Fibroblast of skin of abdomen (primary cell): ENCODE data around the gene HTR6. TPM values are rescaled to one million over a fixed set of nuclear protein-coding genes. Genes with fewer than 3 reads are reported as not detected.
"Not testable (repeated sequence)": the region's sequence is repeated elsewhere in the genome, so short reads cannot be mapped to it uniquely, and the experiment has no call there.

Source experiments
- DNase-seq: peaks from one replicate; pipeline ENCODE4 v3.0.0-alpha.2; 2013
- polyA plus RNA-seq, 2 experiments: library from polyadenylated mRNA; unstranded; fragments of 120-200 nt; gene quantifications; one replicate each; pipeline ENCODE4 v1.2.1, GENCODE V29; 2013; ENCODE audit not compliant: insufficient read length in 2 of 2

The HTR6 gene
- not detected for polyA plus RNA-seq (2013, experiment 1 of 2; ENCODE audit: insufficient read length)
- polyA plus RNA-seq (2013, experiment 2 of 2; ENCODE audit: insufficient read length): not detected

DNA sequence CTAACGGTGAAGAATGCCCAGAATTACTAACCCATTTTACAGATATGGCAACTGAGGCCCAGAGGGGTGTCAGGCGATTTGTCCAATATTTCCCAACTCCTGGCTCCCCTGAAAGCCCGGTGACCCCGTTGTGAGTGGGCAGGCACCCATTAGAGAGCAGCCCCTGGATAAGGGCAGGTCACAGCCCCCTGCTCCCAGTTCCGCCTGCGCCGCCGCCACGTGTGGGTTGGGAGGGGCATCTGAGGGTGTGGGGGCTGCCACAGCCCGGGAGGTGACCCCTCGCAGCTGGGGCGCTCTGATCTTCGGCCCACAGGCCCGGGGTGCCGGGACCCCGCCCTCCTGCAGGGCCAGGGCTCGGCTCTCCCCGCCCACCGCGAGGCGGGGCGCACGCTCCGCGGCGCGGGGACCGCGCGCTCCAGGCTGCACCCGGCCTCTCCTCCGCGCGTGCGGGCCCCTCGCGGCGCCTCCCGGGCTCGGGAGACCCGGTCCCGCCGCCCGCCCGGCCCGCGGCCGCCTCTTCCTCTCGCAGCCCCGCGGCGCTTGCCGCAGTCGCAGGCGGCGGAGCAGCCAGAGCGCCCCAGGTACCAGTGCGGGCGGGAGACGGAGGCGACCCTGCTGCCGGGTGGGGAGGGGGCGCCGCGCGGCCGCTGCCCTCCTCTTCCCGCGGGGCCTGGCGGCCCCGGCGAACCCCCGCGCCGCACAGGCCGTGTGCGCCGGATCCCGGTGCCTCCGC is at the start of gene HTR6:
HTR6 (plus strand) TSS at position 423 of the 733 bp plus-strand sequence. CDS start 879 bp downstream, outside the sequence.
- no peak for DNase-seq

DNA sequence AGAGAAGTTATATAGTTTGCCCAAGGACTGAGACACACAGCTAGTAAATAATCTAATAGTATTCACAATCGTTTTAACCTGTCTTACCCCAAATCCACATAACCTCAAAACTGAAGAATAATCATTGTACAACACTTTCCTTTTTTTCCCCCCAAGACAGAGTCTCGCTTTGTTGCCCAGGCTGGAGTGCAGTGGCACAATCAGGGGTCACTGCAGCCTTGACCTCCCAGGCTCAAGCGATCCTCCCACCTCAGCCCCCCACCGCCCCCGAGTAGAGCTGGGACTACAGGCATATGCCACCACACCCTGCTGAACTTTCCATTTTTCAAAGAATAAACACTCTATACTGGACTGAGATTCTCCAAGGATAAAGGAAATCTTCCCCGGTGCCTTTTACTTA is 49.2 kb upstream of the HTR6 start:
- no peak for DNase-seq

DNA sequence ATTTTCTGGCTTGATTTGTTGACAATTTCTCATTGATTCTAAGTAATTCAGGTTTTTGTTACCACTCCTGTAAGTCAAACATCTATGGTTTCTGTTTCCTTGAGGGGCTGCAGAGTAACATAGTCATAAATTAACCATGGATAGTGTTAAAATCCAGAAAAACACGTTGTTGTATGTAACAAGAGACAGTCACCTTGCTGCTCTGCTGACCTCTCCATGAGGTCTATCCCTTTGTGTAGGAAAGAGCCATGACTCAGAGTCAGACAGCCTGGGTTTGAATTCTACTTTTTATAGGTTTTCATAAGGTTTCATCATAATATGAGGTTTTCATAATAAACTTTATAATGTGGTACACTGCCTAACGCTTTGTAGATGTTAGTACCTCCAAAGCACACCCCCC is 48.2 kb upstream of the HTR6 start:
- DNase-seq: peak; percentile 79

DNA sequence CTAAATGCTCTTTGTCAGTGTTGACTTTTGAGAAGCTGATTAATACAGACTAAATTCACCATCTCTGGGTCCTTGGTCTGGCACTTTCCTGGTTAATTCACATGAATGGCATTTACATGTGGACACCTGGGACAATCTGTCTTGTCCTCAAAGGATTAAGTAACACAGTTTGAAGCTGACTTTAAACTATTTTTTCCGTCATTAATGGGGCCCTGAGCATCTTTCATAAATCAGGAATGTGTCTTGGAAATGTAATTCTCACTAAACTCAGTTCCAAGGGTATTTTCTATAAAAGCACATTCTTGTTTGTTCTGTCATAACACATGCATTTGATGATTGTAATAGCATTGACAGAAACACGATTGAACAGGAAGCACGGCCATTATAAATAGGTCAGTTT is 47.3 kb upstream of the HTR6 start:
- DNase-seq: peak; percentile 69

DNA sequence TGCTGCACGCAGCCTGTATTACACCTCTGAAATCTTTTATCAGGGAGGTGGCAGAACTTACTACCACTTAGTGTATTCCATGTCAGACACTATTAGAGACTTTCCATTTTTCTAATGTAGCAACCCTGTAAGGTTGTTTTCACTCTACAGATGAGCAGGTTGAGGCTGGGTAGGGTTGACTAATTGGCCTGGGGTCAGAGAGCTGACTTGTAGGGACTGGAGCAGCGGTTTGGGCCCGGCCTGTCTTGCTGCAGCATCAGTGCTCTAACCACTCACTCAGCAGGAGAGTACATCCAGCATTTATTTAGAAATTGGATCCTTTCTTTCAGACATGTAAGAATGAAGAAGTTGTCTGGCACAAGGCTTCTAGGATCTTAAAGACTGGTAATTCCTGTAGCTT is 46.2 kb upstream of the HTR6 start:
- DNase-seq: no peak

DNA sequence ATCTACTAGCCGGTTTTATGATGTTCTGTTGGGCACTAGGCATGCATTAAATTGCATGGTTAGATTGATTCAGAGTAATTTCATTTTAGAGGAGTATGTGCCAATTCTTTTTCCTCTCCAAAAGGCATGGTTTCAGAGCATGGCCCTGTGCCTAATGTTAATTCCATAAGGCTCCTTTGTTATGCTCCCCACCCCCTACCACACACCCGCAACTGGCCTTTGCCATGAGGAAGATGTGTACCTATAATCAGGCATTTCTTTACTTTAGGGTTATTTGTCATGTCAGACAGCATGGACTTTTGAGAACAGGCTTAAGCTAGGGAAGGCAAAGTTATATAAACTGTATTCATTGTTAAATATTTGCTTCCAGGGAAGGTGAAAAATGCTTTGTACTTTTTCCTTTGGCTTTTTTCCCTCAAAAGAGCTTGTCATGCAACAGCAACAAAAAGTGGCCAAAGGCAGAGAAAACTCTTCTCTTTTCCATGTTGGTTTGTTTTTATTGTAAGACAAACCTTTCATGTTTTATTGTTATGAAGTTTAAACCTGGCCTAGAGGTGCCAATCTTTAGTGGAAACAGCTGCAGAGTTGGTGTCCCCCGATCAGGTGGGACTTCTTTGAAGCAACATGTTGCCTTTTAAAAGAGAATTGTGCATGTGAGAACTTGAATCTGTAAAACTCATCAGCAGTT is 44.8 kb upstream of the HTR6 start:
- DNase-seq: no peak

DNA sequence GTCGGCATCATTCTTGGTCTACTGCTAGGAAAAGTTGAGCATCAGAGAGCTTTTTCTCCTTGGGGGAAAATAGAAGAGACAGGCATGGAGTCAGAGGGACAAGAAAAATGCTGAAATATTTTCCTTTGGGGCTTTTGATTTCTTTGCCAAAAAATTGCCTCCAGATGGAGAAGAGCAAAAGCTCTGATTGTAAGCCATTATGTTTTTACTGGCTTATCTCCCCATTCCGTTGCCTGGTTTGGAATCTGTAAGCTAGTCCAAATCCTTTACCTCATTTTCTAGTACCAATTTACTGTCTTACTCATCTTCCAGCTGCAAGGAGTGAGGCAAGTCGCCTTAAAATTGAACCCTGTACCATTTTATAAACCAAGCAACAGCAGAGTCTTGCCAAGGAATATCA is 43.9 kb upstream of the HTR6 start:
- peak; percentile 45 for DNase-seq

DNA sequence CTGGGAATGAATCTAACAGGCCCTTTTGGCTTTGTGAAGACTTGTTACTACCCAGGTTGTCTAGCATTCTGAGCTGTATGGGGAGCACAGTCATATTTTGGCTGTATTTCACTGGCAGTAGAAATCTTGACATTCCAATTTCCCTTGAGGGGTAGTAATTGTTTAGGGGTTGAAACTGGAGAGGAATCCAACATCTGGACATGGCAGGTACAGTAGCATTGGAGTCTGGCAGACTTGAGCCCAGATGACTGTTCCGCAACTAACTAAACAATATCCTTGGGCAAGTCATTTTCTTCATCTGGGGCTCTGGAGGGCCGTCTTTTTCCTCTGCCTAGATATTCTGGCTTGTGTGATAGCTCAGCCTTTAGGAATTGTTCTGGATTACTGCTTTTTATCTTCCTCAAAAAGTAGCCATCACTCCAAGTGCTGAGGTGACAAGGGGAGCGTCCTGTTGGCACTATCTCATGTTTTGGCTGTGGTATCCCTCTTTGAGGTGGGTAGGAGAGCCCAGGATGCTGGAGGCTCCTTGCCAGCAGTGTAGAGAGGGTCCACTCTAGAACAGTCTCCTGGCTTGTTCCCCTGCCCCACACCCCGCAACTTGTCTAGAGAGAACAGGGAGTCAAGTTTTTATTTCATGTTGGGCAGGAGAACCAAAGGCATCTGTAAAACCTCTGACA is 43.3 kb upstream of the HTR6 start:
- no peak for DNase-seq

DNA sequence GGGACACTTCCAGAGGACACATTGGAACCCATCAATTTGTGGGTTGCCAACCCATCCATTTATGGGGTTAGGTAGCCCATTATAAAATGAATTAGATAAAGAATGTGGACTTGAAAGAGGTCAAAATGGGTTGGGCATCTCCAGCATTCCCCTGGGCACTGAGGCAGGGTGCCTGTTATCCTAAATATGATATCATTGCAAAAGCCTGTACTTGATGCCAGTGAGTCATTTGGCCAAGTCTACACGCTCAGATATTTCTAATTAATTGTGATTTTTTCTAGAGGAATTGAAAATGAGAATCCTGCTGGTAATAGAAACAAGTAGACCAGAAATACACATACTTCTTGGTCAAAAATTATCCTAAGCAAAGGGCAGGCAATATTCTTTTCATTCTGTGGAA is 42.5 kb upstream of the HTR6 start:
- DNase-seq: peak; percentile 31

DNA sequence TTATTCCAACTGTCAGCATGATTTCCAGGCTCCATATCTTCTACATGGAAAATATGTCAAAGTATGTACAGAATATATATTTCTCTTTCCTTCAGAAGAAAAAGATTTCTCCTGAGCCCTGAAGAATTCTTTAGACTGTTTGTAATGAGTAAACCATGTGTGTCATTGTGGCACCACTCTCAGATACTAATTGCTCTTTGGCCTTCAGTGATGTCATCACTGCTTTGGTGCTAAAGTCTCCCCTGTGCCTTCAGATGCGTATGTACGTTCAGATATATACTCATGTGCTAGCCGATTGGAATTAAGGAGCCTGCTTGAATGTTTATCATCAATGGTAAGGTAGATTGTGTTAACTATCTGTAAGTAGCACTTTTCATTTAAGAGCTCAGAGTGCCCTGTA is 41.2 kb upstream of the HTR6 start:
- no peak for DNase-seq

DNA sequence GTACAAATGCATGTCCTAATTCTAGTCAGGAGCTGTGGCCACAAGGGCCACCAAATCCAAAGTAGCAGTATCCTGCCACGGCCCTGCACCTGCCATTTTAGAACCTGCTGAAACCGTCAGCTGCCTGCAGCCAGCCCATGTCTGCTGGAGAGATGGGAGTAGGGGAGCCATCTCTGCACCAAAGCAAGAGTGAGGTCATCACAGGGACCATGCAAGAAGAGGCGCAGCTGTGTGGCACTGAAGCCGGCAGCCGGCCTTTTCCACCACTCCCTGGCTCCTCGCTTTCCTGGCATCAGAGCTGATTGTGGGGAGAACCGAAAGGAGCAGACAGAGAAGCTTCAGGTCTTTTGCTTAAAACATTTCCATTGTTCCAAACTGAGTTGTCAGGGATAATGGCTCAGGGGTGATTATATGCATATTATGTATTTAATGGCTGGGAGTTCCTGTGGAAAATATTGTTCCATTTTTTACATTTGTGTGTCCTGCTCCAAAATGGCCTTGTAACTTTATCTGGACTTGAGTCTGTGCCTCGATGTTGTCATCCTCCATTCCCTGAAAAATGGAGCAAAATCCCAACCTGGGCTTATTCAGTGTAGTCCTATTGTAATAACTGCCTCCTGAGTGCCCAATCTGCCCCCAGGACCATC is 39.3 kb upstream of the HTR6 start:
- no peak for DNase-seq

DNA sequence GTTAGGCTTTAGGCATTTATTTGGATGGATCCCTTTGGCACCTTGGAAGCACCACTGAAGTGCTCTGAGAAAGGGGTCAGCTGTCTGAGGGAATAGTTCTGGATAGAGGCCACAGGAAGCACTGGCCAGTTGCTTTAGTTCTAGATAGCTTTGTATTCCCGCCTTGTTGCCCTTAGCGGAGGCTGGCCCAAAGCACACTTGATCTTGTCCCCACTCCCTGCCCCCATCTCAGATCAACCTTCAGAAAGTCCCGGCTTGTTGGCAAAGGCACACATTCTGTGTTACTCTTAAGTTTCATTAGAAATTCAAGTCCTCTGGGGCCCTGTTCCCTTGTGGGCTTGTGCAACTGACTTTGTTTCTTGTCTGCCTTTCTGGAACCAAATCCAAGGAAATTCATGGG is 35.8 kb upstream of the HTR6 start:
- DNase-seq: no peak

DNA sequence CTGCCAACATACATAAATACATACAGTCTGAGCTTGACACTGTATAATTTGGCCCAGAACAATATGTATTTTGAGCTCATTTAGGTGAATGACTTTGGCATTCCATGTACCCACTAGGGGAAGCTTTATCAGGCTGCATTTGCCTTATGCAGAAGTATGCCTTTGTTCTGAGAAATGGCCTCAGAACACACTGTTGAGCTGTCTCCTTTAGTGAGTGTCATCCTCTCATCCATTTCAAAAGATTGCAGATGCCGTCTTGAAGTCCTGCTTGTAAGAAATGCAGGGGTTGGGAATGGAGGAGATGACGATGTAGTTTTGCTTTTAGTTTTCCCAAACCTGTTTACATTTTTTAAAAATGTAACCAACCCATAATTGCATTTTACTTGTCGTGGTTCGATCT is 35.3 kb upstream of the HTR6 start:
- DNase-seq: no peak

DNA sequence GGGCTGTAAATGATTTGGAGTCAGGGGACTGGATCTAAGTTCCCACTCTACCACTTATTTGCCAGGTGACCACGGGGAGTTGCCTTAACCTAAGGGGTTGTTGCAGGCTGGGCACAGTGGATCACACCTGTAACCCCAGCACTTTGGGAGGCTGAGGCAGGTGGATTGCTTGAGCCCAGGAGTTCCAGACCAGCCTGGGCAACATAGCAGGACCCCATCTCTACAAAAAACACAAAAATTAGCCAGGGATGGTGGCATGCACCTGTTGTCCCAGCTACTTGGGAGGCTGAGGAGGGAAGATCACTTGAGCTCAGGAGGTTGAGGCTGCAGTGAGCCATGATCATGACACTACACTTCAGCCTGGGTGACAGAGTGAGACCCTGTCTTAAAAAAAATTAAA is 34.5 kb upstream of the HTR6 start:
- DNase-seq: not testable (repeated sequence)

DNA sequence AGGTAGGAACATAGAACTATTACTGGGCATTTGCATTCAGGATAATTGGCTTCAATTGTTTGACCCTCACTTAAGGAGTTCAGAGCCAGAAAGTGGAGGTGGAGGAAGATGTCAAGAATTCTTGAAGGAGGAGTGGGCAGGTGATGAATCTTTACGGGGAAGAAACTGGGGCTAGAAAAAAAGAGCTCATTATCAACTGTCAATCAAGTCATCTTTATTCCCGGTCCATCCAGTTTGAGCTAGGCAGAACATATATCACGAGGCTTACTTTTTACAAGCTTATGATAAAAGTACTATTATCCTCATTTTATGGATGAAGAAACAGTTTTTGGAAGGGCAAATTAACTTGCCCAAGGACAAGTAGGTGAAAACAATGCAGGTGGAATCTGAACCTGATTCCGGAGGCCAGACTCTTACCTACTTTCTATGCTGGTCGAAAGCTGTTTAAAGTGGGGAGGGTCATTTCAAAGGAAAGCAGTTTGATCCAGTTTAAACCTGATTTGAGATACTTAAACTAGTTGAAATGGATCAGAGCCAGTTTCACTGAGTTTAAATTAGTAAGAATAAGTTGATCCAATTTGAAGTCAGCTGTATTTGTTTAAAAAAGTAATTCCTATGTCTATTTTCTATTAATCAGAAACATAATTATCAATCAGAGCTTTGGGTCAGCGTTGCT is 33.8 kb upstream of the HTR6 start:
- DNase-seq: no peak

DNA sequence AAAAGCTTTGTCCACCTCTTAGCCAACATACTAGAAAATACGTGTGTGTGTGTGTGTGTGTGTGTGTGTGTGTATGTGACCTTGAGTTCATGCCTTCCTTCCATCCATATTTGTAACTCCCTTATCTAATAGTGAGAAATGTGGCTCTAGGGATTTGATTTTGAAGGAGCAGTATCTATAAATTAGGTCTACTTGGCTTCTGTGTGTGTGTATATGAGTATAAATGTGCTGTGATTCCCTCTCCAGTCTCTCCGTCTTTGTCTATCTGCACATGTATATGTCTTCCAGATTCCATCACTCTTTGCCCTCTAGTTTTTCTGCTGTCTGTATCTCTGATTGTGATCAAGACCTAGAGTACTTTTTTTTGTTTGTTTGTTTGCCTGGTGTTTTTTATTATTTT is 32.5 kb upstream of the HTR6 start:
- no peak for DNase-seq

DNA sequence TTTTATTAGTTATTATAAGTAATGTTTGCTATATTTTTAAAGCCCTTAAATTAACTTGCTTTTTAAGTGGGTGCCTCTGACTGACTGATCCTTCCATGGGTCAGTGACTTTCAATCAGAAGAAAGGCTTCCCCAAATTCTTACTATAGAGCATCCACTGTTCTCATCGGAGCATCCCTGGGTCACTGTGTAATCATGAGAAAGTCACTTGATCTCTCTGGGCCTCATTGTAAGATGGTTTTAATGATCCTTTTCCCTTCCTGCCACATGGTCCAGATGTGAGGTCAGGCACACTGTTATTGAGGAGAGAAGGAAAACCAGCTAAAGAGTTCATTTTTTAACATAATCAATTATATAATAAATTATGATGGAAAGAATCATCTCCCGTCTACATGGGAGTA is 31.6 kb upstream of the HTR6 start:
- no peak for DNase-seq

DNA sequence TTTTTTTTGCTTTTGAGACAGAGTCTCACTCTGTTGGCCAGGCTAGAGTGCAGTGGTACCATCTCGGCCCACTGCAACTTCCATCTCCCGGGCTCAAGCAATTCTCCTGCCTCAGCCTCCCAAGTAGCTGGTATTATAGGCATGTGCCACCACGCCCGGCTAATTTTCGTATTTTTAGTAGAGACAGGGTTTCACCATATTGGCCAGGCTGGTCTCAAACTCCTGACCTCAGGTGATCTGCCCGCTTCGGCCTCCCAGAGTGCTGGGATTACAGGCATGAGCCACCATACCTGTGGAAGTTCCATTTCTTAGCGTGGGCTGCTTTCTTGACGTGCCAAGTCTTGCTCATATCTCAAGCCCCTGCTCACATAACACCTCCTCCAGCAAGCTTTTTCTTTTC is 29.6 kb upstream of the HTR6 start:
- not testable (repeated sequence) for DNase-seq

DNA sequence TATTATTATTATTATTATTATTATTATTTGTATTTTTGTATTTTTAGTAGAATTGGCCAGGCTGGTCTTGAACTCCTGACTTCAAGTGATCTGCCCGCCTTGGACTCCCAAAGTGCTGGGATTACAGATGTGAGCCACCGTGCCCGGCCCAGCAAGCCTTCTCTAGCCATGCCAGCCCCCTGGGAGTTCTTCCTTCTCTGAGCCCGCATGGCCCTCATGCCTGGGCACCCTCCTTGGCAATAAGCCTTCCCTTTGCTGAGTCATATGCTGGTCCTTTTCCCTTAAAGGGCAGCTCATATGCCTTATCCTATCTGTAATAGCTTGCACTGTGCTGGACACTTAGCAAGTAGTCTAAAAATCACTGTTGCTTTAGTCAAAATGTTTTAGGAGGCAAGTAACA is 29.0 kb upstream of the HTR6 start:
- no peak for DNase-seq

DNA sequence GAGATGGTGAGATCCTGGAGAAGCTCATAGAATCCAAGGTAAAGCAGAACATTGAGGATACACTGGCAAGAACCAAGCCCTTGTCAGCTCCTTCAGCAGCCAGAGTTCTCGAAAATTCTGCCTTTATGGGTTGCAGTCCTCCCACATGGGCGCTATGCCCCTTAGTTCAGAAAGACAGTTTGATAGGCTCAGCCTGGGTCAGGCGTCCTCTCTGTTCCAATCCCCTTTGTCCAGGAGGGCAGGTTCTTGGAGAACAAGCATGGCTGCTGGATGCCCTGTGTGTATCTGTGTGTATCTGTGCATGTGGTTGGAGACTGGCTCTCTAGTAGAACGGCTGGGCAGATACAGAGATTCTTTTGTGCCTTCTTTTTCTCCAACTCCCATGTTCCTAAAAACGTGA is 28.6 kb upstream of the HTR6 start:
- DNase-seq: no peak

DNA sequence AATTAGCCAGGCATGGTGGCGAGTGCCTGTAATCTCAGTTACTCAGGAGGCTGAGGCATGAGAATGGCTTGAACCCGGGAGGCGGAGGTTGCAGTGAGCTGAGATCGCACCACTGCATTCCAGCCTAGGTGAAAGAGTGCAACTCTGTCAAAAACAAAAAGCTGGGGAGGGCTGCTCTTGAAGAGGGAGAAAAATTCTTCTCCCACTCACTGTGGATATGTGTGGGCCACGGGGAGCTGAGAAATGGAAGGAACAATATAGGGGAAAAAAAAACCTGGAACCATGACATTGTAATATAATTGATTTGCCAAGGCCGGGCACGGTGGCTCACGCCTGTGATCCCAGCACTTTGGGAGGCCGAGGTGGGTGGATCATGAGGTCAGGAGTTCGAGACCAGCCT is 27.9 kb upstream of the HTR6 start:
- DNase-seq: not testable (repeated sequence)

DNA sequence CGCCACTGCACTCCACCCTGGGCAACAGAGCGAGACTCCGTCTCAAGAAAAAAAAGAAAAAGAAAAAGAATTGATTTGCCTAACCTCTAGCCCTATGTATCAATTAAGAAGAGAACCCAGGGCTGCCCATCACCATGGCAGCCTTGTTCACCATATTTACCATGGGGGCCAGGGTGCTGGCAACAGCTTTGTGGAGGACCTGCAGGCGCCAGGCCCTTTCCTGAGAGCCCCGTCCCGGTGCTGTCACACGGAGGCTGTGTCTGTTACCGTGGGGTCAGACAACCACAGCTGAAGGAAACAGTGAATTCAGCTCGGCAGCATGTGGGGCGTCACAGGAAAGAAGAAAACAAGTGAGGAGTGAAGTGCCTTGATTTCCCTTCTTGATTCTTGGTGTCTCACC is 27.1 kb upstream of the HTR6 start:
- DNase-seq: no peak

DNA sequence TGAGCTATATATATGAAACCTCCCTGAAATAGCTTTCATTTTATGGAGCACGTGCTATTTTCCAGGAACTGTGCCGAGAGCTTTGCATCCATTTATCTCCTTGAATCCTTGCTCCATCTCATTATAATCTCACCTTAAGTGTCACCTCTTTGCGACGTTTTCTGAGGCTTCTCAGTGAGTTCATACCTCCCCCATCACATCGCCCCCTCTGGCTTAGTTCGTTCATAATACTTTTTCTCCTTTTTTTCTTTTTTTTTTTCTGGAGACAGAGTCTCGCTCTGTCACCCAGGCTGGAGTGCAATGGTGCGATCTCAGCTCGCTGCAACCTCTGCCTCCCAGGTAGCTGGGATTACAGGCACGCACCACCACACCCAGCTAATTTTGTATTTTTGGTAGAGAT is 25.4 kb upstream of the HTR6 start:
- not testable (repeated sequence) for DNase-seq
